ENCODE results near the gene ACTRT3.
"Not testable (repeated sequence)": the region's sequence is repeated elsewhere in the genome, so short reads cannot be mapped to it uniquely, and the experiment has no call there.

The ACTRT3 gene

DNA sequence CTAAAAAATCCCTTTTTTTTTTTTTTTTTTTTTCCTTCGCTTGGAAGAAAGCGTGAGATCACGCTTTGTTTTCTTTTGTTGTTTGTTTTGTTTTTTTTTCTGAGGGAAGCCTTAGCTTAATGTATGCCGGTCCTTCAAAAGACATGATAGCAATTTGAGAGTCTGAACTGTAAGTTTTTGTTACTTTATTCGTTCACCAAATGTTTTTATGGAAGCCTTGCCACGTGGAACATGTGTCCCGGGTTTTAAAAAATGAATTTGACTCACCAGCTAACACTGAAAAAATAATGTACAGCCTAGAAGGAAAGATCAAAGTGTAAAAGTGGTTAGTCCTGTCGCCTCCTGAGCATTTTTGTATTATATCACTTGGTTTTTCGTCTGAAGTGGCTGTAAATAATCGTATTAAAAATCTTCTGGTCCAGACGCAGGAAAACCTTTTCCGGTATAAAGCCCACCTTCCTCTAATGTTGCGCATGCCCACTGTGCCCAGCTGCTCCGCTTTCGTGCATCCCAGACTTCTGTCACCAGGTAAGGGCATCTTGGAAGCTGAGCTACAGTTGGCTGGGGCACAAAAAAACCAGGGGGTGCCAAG is 3.0 kb upstream of the ACTRT3 start:
- DNase-seq, result no peak

DNA sequence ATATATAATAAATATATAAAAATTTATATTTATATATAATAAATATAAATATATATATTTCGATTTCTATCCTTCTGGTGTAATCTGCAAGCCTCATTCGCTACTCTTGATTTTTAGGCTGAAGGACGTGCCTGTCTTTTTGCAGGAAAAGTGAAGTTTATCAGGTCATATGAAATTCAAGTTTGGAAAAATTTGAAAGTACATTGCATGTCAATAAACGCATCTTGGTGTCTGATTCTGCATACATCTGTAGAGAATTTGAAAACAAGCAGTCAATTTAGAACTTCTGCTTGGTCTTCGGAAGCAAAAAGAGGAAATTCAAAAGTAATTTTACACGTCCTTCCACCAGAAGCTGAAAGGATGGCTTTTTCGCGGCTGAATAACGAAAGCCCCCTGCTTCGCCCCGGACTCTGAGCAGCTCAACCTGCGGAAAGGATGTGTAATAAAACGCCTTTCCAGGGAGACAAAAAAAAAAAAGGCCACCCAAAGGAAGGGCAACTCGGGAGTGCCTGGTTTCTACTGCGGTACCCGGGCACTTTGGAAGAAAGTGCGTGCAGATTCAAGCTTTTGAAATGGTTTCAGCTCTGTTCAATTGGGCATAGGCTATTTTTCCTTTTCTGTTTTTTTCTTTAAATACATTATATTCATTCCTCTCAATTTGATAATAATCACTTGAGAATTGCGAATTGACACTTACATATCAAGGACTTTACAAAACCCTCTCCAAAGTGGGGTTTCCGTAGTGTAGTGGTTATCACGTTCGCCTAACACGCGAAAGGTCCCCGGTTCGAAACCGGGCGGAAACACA is 2.3 kb upstream of the ACTRT3 start:
- DNase-seq, result peak; percentile 59

DNA sequence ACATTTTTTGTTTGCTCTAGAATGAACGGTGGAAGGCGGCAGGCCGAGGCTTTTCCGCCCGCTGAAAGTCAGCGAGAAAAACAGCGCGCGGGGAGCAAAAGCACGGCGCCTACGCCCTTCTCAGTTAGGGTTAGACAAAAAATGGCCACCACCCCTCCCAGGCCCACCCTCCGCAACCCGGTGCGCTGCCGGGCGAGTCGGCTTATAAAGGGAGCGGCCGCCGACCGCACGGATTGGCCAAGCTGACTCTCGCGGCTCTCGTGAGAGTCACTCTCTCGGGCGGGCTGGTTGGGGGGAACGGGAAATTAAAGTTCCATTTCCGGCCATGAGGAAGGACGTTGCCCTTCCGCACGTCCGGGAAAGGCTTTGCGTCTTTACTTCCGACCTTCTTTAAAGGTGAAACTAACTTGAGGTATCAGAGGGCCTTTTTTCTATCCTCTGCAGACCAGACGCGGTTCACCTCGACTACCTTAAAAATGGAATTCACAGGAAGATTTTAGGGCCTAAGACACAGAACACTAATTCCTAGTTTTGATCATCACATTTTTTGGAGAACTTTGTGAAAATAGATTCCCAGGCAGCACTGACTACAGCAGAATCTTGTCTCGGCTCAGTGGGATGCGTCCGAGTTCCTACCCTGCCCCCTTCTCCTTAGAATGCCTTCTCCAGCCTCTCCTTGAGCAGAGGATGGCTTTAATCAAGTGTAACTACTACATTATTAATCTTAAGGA is 4.3 kb downstream of the ACTRT3 start, which contains the start of gene TERC:
Gene TERC, minus strand, starts transcription at position 179 of the 731 bp plus-strand sequence.
- peak; percentile 88 for DNase-seq

DNA sequence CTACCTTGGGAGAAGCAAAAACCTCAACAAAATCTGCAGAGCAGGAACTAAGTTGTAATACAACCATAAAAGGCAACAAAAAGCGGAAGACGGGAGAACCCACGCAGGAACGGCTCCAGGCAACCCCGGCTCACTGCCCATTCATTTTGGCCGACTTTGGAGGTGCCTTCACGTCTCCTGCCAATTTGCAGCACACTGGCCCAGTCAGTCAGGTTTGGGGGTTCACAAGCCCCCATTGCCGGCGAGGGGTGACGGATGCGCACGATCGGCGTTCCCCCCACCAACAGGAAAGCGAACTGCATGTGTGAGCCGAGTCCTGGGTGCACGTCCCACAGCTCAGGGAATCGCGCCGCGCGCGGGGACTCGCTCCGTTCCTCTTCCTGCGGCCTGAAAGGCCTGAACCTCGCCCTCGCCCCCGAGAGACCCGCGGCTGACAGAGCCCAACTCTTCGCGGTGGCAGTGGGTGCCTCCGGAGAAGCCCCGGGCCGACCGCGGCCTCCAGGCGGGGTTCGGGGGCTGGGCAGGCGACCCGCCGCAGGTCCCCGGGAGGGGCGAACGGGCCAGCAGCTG is 5.0 kb downstream of the ACTRT3 start:
- DNase-seq, result no peak

DNA sequence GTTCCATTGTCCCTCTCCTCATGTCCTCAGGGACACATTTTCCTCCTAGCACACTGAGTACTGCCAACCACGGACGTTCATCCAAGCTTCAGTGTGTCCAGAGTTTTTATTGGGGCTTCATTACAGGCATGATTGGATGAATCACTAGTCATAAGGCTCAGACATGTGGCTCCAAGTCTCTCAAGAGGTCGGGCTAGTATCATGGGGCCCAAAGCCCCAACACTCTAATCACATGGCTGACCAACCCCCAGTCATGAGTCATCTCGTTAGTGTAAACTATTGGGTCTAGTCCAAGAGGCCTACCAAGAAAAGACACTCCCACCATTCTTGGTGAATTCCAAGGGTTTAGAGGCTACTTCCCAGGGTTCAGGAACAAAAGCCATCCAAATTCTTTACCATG is 8.9 kb downstream of the ACTRT3 start:
- no peak for DNase-seq

DNA sequence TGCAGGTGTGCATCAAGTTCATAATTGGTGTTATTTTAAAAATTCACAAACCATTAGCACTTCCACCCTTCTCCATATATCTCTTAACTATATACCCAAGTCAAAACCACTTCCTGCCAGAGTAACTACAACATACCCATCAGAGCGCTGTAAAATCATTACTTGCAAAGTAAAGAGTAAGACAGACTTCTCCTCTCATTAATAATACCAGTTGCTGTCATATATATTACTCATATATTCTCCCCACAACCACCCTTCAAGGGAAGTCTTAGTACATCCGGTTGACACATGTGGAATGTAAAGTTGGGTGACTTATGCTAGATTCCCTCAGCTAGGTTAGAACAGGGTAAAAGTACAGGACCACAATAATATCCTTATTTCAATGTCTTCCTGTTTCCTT is 10.1 kb downstream of the ACTRT3 start:
- DNase-seq, result no peak

DNA sequence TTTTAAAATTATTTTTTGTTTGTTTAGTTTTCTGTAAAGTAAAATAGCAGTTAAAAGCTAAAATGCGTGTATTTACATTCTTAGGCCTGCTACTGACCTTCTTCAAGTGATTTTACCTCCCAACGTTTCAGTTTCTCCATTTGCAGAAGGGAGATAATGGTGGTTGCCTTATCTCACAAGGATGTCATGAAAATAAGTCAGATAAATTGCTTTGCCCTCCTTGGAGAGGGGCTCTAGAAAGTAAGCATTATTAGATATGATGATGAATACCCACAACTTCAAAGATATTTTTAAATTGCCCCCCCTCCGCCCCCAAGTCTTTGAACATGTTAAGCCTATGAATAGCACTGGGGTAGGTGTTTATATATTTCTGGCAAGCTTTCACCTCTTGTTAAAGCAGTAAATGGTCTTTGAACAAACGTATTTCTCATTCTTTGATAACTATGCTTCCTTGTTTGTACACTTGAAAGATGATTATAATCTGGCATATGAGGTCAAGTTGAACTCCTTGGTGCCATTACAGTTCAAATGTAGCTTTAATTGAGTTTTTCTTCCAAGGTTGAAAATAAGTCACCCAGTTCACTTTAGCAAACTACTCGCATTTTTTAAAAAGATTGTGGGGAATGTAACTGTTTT is 10.9 kb downstream of the ACTRT3 start:
- no peak for DNase-seq

DNA sequence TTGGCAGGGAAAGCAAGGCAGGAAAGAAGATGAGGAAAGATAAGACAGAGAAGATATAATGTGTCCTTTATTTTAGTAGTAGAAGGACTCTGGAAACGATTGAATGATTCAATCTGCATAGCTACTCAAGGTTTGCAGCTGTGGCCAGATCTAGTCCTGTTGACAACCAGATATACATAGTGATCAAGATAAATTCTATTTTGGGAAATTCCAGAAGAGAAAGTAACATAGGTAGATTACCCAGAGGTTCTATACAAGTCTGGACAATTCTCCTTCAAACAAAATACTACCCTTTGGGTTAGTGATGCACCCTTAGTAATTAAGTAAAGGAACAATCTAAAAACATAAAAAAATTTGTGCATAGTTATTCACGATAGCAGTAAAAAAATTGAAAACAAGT is 13.9 kb downstream of the ACTRT3 start:
- DNase-seq, result no peak

DNA sequence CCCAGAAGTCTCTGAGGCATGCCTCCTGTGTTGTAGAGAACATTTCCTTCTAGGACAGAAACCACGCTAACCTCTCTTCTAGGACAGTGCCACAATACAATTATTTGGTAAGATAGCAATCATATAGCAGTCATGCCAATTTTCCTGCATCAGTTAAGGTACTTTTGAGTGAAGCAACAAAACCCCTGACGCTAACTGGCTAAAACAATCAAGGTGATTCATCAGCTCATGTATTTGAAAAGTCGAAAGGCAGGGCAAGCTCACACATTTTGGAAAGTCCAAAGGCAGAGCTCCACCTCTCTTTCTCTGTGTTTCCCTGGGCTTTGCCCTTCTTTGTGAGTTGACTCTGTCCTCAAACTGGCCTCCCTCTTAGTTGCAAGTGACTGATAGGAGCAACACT is 14.7 kb downstream of the ACTRT3 start:
- no peak for DNase-seq

DNA sequence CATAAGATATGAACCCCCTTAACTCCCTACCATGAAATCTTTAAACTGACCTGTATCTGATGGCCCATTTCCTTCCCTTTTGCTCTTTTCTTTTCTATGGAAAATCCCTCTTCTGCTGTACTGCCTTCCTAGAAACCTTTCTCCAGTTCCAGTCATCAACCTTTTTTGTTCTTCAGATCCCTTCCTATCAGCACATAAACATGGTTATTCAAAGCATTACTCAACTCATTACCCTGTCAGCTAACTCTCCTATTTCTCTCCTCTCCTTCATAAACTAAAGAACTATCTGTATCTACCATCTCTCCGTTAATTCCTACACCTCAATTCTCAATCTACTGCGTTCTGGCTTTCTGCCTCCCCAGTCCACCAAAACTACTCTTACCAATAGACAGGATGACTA is 17.5 kb downstream of the ACTRT3 start:
- DNase-seq, result no peak

DNA sequence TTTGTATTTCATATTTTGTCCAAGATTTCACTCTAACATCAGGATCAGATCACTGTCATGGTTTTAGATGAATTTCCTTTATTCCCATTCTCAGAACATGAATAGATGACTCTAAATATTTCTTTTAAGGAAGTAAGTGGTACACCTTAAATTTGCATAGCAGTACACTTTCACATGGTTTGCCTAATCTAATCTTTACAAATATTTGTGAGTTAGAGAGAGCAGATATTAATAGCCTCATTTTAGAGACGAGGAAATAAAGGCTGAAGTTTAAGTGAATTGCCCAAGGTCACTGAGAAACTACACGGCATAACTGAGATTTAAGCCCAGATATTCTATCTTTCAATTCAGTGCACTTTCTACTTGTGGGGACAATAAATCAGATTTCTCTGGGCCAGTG is 18.7 kb downstream of the ACTRT3 start:
- no peak for DNase-seq

DNA sequence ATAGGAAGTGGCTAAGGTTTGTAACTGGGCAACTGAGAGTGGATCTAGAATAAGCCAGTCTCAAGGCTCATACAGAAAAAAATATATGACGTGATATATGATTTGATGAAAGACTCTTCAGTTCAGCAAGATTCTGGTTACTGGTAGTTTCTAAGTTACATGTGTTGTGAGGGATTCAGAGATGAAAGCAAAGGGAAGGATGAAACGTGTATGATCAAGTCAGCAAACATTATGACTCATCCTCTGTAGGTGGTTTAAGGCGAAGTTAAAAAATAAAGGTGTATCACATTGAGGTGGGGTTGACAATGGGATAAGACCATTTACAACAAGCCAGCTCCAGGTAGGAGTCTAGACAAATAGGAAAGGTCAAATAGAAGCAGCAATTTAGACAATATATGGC is 20.7 kb downstream of the ACTRT3 start:
- no peak for DNase-seq

DNA sequence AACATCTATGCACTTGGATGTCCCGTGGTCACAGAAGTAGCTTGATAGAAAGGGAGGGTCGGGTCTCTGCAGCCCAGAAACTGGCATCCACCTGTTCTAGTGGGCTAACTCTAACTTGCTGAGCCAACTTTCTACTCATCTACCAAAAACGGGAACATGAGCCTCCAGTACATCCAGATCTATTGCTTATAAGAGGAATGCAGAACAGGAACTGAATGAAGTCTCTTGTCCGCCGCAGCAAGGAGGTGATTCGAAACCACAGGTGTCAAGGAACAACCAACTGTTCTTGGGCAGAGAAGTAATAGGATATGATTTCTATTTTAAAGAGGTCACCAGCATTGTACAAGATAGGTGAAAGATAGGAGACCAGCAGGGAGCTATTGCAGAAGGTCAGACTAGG is 22.4 kb downstream of the ACTRT3 start:
- no peak for DNase-seq

DNA sequence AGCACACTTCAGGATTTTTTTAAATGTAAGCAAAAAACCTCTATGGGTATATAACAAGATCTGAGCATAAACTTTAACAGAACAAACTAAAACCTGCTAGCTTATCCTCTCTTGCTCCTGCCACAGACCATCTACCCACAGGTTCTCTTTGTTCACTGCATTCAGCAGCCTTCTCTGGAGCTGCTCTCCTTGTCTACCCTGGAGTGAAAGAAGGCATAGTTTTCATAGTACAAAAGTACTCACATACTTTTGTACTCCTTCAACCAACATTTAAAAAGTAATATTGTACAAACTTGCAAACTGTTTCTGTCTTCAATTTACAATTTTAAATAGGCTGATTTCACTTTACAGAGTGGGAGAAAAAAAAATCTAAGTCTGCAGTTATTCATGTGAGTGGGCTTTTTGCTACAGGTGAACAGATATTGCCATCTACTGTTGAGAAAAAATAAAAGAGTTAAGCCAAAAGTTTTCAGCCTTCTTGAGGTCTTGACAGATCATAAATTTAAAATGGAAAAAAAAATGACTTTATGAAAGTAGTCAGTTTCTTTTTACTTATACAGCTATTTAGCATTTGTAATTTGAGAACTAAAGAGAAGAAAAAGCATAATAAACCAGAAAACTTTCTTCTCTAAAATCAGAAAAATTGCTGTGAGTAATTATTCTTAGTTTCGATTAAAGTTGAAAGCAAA is 24.9 kb downstream of the ACTRT3 start:
- DNase-seq, result no peak

DNA sequence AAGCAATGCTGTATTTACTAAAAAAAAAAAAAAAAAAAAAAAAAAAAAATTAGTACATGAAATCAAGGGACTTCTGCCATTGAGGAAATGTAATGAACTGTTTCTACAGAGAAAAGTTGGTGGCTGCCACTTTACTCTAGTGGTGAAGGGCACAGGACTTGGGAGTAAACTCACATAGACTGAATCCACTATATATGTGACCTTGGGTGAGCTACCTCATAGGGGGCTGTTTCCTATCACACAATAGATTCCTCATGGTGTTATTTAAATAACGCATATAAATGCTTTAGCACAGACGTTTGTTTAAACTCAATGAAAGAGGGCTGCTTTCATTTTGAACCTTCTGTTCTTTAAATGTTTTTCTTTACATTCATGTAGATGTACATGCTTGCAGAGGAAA is 30.3 kb downstream of the ACTRT3 start:
- no peak for DNase-seq

DNA sequence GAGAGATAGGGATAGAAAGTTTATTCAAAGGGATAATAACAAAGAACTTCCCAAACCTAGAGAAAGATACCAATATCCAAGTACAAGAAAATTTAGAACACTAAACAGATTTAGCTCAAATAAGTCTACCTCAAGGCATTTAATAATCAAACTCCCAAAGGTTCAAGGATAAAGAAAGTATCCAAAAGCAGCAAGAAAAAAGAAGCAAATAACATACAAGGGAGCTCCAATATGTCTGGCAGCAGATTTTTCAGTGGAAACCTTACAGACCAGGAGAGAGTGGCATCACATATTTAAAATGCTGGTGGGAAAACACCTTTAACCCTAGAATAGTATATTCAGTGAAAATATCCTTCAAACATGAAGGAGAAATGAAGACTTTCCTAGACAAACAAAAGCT is 37.5 kb downstream of the ACTRT3 start:
- DNase-seq, result not testable (repeated sequence)

DNA sequence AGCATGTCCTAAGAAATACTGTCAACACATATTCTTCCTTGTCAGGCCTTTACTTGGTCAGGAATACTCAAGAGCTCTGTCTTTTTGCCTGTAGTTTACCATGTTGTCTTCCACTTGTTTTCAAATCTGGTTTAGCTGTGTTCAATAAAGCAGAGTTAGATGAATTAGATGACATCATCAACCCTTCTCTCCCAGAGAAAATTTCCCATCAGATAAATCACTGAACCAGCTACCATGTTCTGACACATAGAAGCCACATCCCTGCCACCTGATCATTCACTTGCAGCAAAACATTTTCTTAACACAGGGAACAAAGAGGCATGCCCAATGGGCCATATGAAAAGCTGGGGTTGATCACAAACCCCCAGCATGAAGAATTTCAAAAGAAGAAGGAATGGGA is 46.6 kb downstream of the ACTRT3 start:
- no peak for DNase-seq

DNA sequence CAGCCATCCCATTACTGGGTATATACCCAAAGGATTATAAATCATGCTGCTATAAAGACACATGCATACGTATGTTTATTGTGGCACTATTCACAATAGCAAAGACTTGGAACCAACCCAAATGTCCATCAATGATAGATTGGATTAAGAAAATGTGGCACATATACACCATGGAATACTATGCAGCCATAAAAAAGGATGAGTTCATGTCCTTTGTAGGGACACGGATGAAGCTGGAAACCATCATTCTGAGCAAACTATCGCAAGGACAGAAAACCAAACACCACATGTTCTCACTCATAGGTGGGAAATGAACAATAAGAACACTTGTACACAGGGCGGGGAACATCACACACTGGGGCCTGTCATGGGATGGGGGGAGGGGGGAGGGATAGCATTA is 50.9 kb downstream of the ACTRT3 start:
- not testable (repeated sequence) for DNase-seq
